Thyroid gland (tissue), 4 donors: ENCODE measurements around the gene EXOC4.

Experiments used
- CTCF ChIP-seq, 6 experiments: fragments of 200-600 bp in 3 of 6; fragments of 450-650 bp in 3 of 6; sonication (generic) in 3 of 6; IDR thresholded peaks; one replicate each; pipeline ENCODE4 v1.5.1; 2016 to 2019; ENCODE audit warnings: antibody characterized with exemption in 6 of 6, mild to moderate bottlenecking in 2 of 6, inconsistent platforms in 1 of 6, moderate library complexity in 1 of 6
- POLR2A ChIP-seq, 2 donors: fragments of 450-650 bp; IDR thresholded peaks; one replicate each; pipeline ENCODE4 v1.6.1; 2017; ENCODE audit warnings: antibody characterized with exemption in 2 of 2, mild to moderate bottlenecking in 2 of 2, moderate library complexity in 1 of 2

DNA sequence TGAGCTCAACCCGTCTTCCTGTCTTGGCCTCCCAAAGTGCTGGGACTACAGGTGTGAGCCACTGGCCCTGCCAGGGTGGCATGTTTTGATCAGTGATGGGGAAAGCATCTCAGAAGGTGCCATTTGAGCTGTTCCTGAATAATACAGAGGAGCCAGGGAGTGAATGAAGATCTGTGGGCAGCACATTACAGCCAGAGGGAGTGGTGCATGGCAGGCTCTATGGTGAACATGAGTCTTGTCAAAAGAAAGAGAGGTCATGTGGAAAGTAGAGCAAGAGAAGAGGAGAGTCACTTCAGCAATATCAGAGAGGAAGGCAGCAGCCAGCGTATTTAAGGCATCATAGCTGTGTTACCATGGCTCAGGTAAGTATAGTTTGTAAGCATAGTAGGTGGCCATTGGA is 598.5 kb downstream of the EXOC4 start:
- TF ChIP-seq POLR2A (IDR thresholded peaks at IDR 0.05) (no peak), CTCF (IDR thresholded peaks at IDR 0.05) (no peak)
